Thoracic aorta (tissue), 2 donors: Measurements from ENCODE around the gene PJA1. TPM values are rescaled to one million over a fixed set of nuclear protein-coding genes. Genes with fewer than 3 reads are reported as not detected.

Experiments used
- ATAC-seq: fragments of 150-250 bp; one replicate; pipeline ENCODE4 v1.8.0; 2017; ENCODE audit warnings: low read depth; ENCODE audit not compliant: insufficient number of reproducible peaks, low FRiP score
- DNase-seq: peaks from one replicate; pipeline ENCODE4 v3.0.0-alpha.2; 2020; ENCODE audit warnings: low spot score
- H3K27ac ChIP-seq, 2 donors: fragments of 200-600 bp; sonication (generic); 1 replicate in 1 of 2; 2 replicates in 1 of 2; pipeline ENCODE4 v1.5.1; 2016; ENCODE audit warnings: mild to moderate bottlenecking in 2 of 2, moderate library complexity in 2 of 2
- H3K27me3 ChIP-seq: fragments of 200-600 bp; sonication (generic); replicated peaks from 2 replicates; pipeline ENCODE4 v1.6.0; 2016; ENCODE audit warnings: mild to moderate bottlenecking; ENCODE audit not compliant: insufficient read depth
- H3K36me3 ChIP-seq: fragments of 200-600 bp; sonication (generic); one replicate; pipeline ENCODE4 v1.5.1; 2016
- H3K4me1 ChIP-seq, 2 donors: fragments of 200-600 bp; sonication (generic); 1 replicate in 1 of 2; 2 replicates in 1 of 2; pipeline versions ENCODE4 v1.5.1 to v1.6.0; 2016; ENCODE audit warnings: low read depth in 2 of 2, mild to moderate bottlenecking in 1 of 2; ENCODE audit not compliant: control insufficient read depth in 1 of 2
- H3K4me3 ChIP-seq: fragments of 200-600 bp; sonication (generic); 2 replicates; pipeline ENCODE4 v1.5.1; 2016; ENCODE audit warnings: mild to moderate bottlenecking
- H3K9me3 ChIP-seq: fragments of 200-600 bp; sonication (generic); 2 replicates; pipeline ENCODE4 v1.5.1; 2016
- total RNA-seq, 2 donors: library from RNA; depleted of rRNA; stranded (reverse); fragments of >200 nt; gene quantifications; one replicate each; pipeline versions ENCODE4 v1.1.0 to v1.2.3, GENCODE V29; 2016
- TF ChIP-seq, protein P1 (sequence below): fragments of 200-600 bp; sonication (generic); IDR thresholded peaks from one replicate; pipeline ENCODE4 v1.5.1; 2019; ENCODE audit warnings: antibody characterized with exemption

Gene PJA1
- total RNA-seq, 2 donors from 2014 or later = 16.2 to 19.0 TPM

DNA sequence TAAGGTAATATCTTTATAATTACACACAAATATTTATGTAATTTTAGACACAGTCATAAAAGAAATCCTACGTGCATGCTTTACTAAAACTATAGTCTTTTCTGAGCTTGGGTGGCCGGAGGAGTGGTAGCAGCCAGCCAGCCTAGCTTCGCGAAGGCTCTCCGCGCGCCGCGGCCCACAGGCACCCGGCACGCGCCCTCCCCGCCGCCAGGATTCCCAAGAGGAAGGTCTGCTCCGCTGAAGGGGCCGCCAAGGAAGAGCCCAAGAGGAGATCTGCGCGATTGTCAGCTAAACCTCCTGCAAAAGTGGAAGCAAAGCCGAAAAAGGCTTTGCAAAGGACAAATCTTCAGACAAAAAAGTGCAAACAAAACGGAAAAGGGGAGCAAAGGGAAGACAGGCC, 8.7 kb upstream of the PJA1 start:
- DNase-seq = no peak
- H3K36me3 ChIP-seq = no peaks in the 10 kb centered on the region
- H3K27ac ChIP-seq = no peak overlapping the region
- no peaks in the 10 kb centered on the region for H3K27me3 ChIP-seq
- TF ChIP-seq, protein P1, sequence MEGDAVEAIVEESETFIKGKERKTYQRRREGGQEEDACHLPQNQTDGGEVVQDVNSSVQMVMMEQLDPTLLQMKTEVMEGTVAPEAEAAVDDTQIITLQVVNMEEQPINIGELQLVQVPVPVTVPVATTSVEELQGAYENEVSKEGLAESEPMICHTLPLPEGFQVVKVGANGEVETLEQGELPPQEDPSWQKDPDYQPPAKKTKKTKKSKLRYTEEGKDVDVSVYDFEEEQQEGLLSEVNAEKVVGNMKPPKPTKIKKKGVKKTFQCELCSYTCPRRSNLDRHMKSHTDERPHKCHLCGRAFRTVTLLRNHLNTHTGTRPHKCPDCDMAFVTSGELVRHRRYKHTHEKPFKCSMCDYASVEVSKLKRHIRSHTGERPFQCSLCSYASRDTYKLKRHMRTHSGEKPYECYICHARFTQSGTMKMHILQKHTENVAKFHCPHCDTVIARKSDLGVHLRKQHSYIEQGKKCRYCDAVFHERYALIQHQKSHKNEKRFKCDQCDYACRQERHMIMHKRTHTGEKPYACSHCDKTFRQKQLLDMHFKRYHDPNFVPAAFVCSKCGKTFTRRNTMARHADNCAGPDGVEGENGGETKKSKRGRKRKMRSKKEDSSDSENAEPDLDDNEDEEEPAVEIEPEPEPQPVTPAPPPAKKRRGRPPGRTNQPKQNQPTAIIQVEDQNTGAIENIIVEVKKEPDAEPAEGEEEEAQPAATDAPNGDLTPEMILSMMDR = no peak
- H3K4me3 ChIP-seq = no peak overlapping the region
- ATAC-seq = no peak
- no peaks in the 10 kb centered on the region for H3K9me3 ChIP-seq
- no peaks in the 10 kb centered on the region for H3K4me1 ChIP-seq

DNA sequence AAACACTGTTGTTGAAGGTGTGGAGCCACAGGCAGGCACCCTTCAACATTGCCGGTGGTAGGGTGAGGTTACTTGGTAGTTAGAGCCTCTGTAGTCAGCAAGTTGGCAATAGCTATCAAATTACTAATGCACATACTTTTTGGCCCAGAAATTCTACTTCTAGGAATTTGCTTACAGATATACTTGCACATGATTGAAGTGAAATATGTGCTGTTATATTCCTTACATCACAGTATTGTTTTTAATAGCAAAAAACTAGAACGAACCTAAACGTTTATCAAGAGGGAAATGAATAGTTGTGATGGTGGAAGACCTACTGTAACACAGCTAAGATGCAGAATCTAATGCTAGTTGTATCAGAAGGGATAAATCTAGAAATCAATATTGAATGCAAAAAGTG, 7.7 kb upstream of the PJA1 start:
- no peak overlapping the region for H3K4me3 ChIP-seq
- H3K27me3 ChIP-seq = no peaks in the 10 kb centered on the region
- no peaks in the 10 kb centered on the region for H3K4me1 ChIP-seq
- H3K27ac ChIP-seq = no peak overlapping the region
- no peaks in the 10 kb centered on the region for H3K36me3 ChIP-seq
- TF ChIP-seq, protein P1 = no peak
- DNase-seq (no peak), ATAC-seq (no peak)
- no peaks in the 10 kb centered on the region for H3K9me3 ChIP-seq

DNA sequence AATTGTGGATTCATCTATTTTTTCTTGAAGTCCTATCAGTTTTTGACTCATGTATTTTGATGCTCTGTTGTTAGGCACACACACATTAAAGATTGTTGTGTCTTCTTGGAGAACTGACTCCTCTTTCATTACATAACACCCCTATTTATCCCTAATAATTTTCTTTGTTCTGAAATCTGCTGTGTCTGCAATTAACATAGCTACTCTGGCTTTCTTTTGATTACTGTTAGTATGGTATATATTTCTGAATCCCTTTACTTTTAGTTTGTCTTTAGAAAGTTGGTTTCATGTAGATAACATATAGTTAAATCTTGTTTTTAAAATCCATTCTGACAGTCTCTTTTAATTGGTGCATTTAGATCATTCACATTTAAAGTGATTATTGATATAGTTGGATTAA, 5.1 kb upstream of the PJA1 start:
- Histone ChIP-seq H3K4me3 (no peak overlapping the region), H3K36me3 (no peaks in the 10 kb centered on the region), H3K27ac (no peak overlapping the region), H3K9me3 (no peaks in the 10 kb centered on the region), H3K4me1 (no peaks in the 10 kb centered on the region), H3K27me3 (no peaks in the 10 kb centered on the region)
- ATAC-seq (no peak), DNase-seq (no peak)
- TF ChIP-seq, protein P1 = no peak

DNA sequence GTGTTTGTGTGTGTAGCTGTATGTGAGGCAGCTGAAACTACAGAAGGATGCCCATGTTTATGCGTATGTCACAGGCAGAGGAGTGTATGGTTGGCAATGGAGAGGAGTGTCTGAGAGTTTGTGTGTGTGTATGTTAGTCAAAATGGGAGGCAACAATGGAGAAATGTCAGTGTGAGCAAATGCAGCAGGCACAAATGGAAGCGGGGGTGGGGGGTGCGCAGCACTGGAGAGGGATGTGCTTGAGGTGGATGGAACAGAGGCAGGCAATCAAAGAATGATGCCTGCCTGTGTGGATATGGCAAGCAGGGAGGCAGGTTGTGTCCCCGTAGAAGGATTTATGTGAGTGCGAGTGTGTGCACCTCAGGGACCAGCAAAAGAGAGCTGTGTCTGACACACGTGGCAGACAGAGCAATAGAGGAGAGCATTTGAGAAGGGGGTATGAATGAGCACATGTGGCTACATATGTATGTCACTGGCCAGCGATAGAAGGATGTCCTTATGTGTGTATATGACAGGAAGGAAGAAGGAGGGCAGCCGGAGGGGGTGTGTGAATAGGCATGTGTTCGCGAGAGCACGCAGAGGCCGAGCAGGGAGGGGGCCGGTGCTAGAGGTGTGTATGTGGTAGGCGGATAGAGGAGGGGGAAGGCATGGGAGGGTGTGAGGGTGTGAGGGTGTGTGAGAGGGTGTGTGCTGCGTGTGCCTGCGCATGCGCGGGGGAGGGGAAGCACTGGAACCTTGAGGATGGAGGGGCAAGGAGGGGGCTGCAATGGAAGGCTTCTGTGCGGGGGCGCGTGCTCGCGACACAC, 1.1 kb downstream of the PJA1 start:
- Histone ChIP-seq H3K4me3 (peak overlapping the region; percentile 84), H3K27ac (no peak overlapping the region), H3K36me3 (no peaks in the 10 kb centered on the region), H3K9me3 (no peaks in the 10 kb centered on the region), H3K27me3 (no peaks in the 10 kb centered on the region), H3K4me1 (peaks cover 0 to 10% of the 10 kb centered on the region in 2 donors)
- TF ChIP-seq, protein P1 = no peak
- ATAC-seq (no peak), DNase-seq (no peak)

DNA sequence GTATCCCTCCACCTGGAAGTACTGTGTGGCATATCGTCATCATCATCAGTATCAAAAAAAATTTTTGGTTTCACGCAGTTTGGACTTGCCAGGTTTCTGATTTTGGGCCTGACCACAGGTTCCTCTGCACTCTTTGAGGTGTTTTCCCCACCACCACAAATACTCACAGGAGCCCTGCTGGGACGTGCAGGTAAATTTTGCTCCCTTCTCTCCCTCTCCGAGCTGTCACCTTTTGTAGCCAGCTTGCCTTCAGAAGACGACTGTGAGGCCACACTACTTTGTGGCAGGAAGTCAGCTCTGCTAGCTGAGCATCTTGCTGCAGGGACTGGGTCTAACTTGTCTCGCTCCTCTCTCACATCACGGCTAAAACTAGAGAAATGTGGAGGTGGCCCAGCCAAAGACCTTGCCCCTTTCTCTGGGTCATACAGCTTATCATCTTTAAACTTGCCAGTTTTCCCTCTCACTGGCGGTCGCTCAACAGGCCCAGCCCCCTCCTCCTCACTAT, 2.8 kb downstream of the PJA1 start:
- TF ChIP-seq, protein P1 = no peak
- DNase-seq (no peak), ATAC-seq (no peak)
- H3K4me1 ChIP-seq = peaks cover 3 to 14% of the 10 kb centered on the region in 2 donors
- no peaks in the 10 kb centered on the region for H3K9me3 ChIP-seq
- no peak overlapping the region for H3K4me3 ChIP-seq
- no peaks in the 10 kb centered on the region for H3K36me3 ChIP-seq
- H3K27me3 ChIP-seq = no peaks in the 10 kb centered on the region
- no peak overlapping the region for H3K27ac ChIP-seq
